ENCODE results near the gene ERICH4. TPM values are rescaled to one million over a fixed set of nuclear protein-coding genes. Genes with fewer than 3 reads are reported as not detected.

Gene ERICH4, protein sequence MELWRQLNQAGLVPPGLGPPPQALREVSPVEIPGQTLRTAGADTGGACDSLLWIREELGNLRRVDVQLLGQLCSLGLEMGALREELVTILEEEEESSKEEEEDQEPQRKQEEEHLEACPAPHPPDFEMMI
- total RNA-seq = not detected
- not detected for polyA plus RNA-seq
- long read RNA-seq, donor 1, partial matches to known transcripts = 0 of 2 reads
- long read RNA-seq, donor 1, other reads (novel, unspliced or antisense) = 0 of 2 reads
- long read RNA-seq, donor 2, partial matches to known transcripts = 0 of 2 reads
- long read RNA-seq, donor 2, other reads (novel, unspliced or antisense) = 0 of 2 reads
- long read RNA-seq, donor 3, partial matches to known transcripts = 0 of 1 reads
- long read RNA-seq, donor 3, other reads (novel, unspliced or antisense) = 0 of 1 reads
- long read RNA-seq, donor 4 = 0 reads
- long read RNA-seq, donor 5 = 0 reads
- long read RNA-seq, donor 6 = 0 reads
- long read RNA-seq, donor 7 = 0 reads
- long read RNA-seq, donor 8 = 0 reads
- long read RNA-seq, donor 9 = 0 reads
- long read RNA-seq, donor 10, partial matches to known transcripts = 6 of 9 reads
- long read RNA-seq, donor 10, other reads (novel, unspliced or antisense) = 0 of 9 reads

DNA sequence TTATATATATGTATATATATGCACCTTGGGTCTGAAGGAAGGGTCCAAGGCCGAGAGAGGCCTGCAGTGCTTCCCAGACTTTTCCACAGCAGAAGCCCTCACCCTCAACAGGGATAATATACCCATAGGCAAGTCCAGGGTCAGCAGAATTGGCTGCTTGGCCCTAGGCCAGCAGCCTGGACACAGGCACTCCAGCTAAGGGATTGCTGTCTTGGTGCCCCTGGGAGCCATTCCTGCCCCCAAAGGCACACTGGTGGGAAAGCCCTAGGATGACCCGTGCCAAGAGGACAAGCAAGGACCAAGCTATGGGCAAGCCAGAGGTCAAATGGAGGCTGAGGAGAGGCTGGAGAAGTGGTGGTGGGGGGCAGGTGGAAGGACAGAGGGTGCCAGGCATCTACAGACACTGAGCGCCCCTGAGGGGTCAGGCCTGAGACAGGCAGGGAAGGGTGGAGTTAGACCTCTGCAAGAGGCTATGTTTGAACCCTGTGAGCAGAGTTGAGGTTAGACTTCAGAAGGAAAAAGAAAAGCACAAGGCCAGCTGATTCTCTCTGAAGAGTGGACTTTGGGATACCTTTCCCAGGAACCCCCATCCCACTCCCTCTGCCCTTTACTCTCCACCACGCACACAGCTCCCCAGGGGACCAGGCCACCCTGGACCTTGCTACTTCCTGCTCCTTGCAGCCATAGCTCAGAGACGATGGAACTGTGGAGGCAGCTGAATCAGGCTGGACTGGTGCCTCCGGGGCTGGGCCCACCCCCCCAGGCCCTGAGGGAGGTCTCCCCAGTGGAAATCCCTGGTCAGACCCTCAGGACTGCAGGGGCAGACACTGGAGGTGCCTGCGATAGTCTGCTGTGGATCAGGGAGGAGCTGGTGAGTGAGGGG, at the start of gene ERICH4:
Gene ERICH4 (plus strand): TSS at position 684 of the 883 bp plus-strand sequence. CDS start 14 bp downstream, at position 698.
- H3K4me1 ChIP-seq = peaks cover 0 to 20% (median 17%) of the 10 kb centered on the region in 4 donors
- H3K36me3 ChIP-seq = peaks cover 5 to 6% (median 5%) of the 10 kb centered on the region in 4 donors
- H3K9me3 ChIP-seq = no peaks in the 10 kb centered on the region
- WGBS, 5 donors = 60 to 65% (median 60%) methylated on average over 7 of the region's 7 CpGs
- H3K27ac ChIP-seq = no peak within 1 kb of the TSS
- peaks cover 0 to 53% (median 4%) of the 10 kb centered on the region in 3 donors for H3K27me3 ChIP-seq
- TF ChIP-seq EP300 (IDR thresholded peaks at IDR 0.05) (no peak), POLR2AphosphoS5 (IDR thresholded peaks at IDR 0.05) (no peak), POLR2A (IDR thresholded peaks at IDR 0.05) (no peak)
- TF ChIP-seq, protein P1, sequence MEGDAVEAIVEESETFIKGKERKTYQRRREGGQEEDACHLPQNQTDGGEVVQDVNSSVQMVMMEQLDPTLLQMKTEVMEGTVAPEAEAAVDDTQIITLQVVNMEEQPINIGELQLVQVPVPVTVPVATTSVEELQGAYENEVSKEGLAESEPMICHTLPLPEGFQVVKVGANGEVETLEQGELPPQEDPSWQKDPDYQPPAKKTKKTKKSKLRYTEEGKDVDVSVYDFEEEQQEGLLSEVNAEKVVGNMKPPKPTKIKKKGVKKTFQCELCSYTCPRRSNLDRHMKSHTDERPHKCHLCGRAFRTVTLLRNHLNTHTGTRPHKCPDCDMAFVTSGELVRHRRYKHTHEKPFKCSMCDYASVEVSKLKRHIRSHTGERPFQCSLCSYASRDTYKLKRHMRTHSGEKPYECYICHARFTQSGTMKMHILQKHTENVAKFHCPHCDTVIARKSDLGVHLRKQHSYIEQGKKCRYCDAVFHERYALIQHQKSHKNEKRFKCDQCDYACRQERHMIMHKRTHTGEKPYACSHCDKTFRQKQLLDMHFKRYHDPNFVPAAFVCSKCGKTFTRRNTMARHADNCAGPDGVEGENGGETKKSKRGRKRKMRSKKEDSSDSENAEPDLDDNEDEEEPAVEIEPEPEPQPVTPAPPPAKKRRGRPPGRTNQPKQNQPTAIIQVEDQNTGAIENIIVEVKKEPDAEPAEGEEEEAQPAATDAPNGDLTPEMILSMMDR (IDR thresholded peaks at IDR 0.05) = no peak
- DNase-seq = peak in 1 of 2 donors; percentile 41
- intact Hi-C loops (cut with DNase I; ENCODE audit: low total_unique reads) = no loop called here
- H3K4me3 ChIP-seq = no peak within 1 kb of the TSS

DNA sequence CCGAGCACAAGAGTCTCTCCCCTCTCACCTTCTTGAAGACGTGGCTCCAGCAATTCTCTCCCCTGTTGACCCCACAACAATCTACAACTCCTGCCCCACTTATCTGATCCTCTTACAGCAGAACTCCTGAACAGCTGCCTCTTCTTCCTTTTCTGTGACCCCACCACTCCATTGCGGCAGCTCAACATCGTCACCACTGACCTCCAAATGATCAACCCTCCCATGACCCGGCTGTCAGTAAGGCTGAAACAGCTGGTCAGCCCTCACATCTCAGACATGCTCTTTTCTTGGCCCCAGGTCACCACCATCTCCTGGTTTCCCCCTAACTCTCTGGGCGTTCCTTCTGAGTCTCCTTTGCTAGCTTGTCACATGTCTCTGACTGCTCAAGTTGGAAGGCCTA, 47.6 kb upstream of the ERICH4 start:
- WGBS, 5 donors = 64 to 75% (median 67%) methylated on average over 5 to 6 of the region's 6 CpGs
- Histone ChIP-seq H3K27ac (no peak overlapping the region), H3K36me3 (peaks cover 19 to 26% (median 25%) of the 10 kb centered on the region in 4 donors), H3K9me3 (no peaks in the 10 kb centered on the region), H3K27me3 (no peaks in the 10 kb centered on the region), H3K4me1 (peaks cover 10 to 43% (median 35%) of the 10 kb centered on the region in 4 donors), H3K4me3 (no peak overlapping the region)
- no peak for DNase-seq
- TF ChIP-seq, protein P1 (IDR thresholded peaks at IDR 0.05) = no peak
- TF ChIP-seq POLR2A (IDR thresholded peaks at IDR 0.05) = no peak
- TF ChIP-seq EP300 (IDR thresholded peaks at IDR 0.05) = no peak
- no peak for TF ChIP-seq POLR2AphosphoS5 (IDR thresholded peaks at IDR 0.05)
- intact Hi-C loops (cut with DNase I; ENCODE audit: low total_unique reads) = no loop called here

DNA sequence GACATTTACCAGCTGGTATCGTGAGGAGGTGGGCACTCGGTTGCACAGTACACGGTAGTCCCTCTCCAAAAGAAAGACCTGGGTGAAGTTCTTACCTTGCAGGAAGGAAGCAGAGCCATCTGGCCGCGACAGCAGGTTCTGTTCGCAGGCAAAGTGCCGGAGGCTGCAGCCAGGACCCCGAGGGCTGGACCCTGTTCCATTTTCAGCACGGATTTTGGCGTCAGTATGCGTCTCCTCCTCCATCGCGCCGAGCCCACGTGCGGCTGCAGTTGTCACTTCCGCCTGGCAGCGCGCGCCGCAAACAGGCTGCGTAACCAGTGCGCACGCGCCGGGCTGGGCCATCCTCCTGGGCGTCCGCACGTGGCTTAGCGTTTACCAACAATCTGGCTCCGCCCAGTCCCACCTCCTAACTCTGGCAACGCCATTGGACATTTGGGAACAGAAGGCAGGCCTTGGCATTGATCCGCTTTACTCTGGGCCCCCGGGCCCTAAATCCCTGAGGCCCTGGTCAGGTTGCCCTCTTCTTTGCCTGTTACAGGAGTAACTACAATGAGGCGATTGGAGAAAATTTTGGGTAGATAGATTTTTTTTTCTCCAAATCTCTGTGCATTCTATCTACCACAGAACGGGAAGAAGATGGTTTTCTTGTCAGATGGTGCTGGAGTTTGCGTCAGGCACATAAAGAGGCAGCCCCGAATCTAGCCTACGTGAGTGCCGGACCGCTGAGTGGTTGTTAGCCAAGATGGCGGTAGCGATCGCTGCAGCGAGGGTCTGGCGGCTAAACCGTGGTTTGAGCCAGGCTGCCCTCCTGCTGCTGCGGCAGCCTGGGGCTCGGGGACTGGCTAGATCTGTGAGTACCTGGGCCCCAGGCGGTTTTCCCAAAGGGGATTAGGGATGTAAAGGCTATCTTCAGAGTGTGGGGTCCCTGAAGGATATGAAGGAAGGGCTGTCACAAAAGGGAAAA, 45.6 kb upstream of the ERICH4 start, which contains the start of the genes BCKDHA and EXOSC5:
Gene BCKDHA (plus strand): TSS at position 733 of the 964 bp plus-strand sequence. CDS start 10 bp downstream, at position 743.
Gene EXOSC5 (minus strand): TSS at position 274 of the 964 bp plus-strand sequence. CDS start 31 bp downstream, at position 243.
- intact Hi-C loops (cut with DNase I; ENCODE audit: low total_unique reads) = no loop called here
- 0 to 1% (median 0%) methylated on average over 45 to 50 of the region's 50 CpGs for WGBS, 5 donors
- peaks cover 0 to 21% (median 11%) of the 10 kb centered on the region in 4 donors for H3K36me3 ChIP-seq

More for the DNA sequence above, 45.6 kb upstream of the ERICH4 start, which contains the start of the genes BCKDHA and EXOSC5:
- H3K9me3 ChIP-seq = no peaks in the 10 kb centered on the region
- peaks cover 10 to 43% (median 35%) of the 10 kb centered on the region in 4 donors for H3K4me1 ChIP-seq
- H3K27ac ChIP-seq = peak within 1 kb of the TSS; percentile 81 to 89 (median 88)
- H3K27me3 ChIP-seq = no peaks in the 10 kb centered on the region
- peak within 1 kb of the TSS; percentile 68 to 92 (median 82) for H3K4me3 ChIP-seq
- DNase-seq = peak; percentile 100
- TF ChIP-seq POLR2A (IDR thresholded peaks at IDR 0.05) (no peak), EP300 (IDR thresholded peaks at IDR 0.05) (no peak), POLR2AphosphoS5 (IDR thresholded peaks at IDR 0.05) (peak; percentile 3 to 96 (median 91))
- TF ChIP-seq, protein P1 (IDR thresholded peaks at IDR 0.05) = peak in 1 of 7 experiments; percentile 26
